CD4-positive, alpha-beta memory T cell (primary cell): ENCODE results near the gene RAP2A. TPM values are rescaled to one million over a fixed set of nuclear protein-coding genes. Genes with fewer than 3 reads are reported as not detected.

Source experiments
- CTCF ChIA-PET: fragments of 350-600 bp; sonication (Branson Sonifier 250); formaldehyde crosslinking; loops from one replicate; lab custom pipeline; 2021; ENCODE audit warnings: inconsistent platforms; ENCODE audit not compliant: partially characterized antibody; lab: Charles Lee
- POLR2A ChIA-PET: fragments of 350-600 bp; sonication (Branson Sonifier 250); formaldehyde crosslinking; loops from one replicate; lab custom pipeline; 2021; ENCODE audit not compliant: partially characterized antibody; lab: Charles Lee
- DNase-seq, 5 donors: peaks; one replicate each; pipeline versions ENCODE4 v3.0.0 to v3.0.0-alpha.2; 2020 to 2022; ENCODE audit warnings: mixed read lengths in 1 of 5
- H3K27ac ChIP-seq: one replicate; pipeline ENCODE4 v1.7.0; 2013; ENCODE audit warnings: low read depth, low read length
- H3K27me3 ChIP-seq: 2 replicates; pipeline ENCODE4 v1.7.0; 2013; ENCODE audit warnings: mild to moderate bottlenecking, low read length, moderate library complexity; ENCODE audit not compliant: insufficient read depth
- H3K36me3 ChIP-seq: 2 replicates; pipeline ENCODE4 v1.7.0; 2013; ENCODE audit warnings: mild to moderate bottlenecking, low read length, moderate library complexity; ENCODE audit not compliant: insufficient read depth
- H3K4me1 ChIP-seq: 2 replicates; pipeline ENCODE4 v1.7.0; 2013; ENCODE audit warnings: mild to moderate bottlenecking, low read length, moderate library complexity; ENCODE audit not compliant: insufficient read depth
- H3K4me3 ChIP-seq, 2 donors: one replicate each; pipeline ENCODE4 v1.7.0; 2013; ENCODE audit warnings: low read length in 2 of 2, mild to moderate bottlenecking in 1 of 2
- H3K9me3 ChIP-seq, 2 donors: one replicate each; pipeline ENCODE4 v1.7.0; 2013; ENCODE audit warnings: low read length in 2 of 2, control low read depth in 1 of 2; ENCODE audit not compliant: control insufficient read depth in 1 of 2
- H3K27ac Mint-ChIP-seq, 7 donors: one replicate each; pipeline ENCODE4 v1.8.0; 2020 to 2021; ENCODE audit warnings: mixed read lengths in 7 of 7, mild to moderate bottlenecking in 6 of 7, inconsistent platforms in 3 of 7, moderate library complexity in 3 of 7
- H3K27me3 Mint-ChIP-seq, 2 donors: one replicate each; pipeline ENCODE4 v1.8.0; 2020 to 2021; ENCODE audit warnings: mixed read lengths in 2 of 2
- H3K36me3 Mint-ChIP-seq, 2 donors: one replicate each; pipeline ENCODE4 v1.8.0; 2020 to 2021; ENCODE audit warnings: mixed read lengths in 2 of 2, inconsistent platforms in 1 of 2, mild to moderate bottlenecking in 1 of 2
- H3K4me1 Mint-ChIP-seq, 4 donors: one replicate each; pipeline ENCODE4 v1.8.0; 2020 to 2021; ENCODE audit warnings: mixed read lengths in 4 of 4, mild to moderate bottlenecking in 1 of 4
- H3K4me3 Mint-ChIP-seq, 8 donors: one replicate each; pipeline ENCODE4 v1.8.0; 2020 to 2021; ENCODE audit warnings: mixed read lengths in 8 of 8, mild to moderate bottlenecking in 7 of 8, moderate library complexity in 6 of 8, inconsistent platforms in 3 of 8
- H3K9me3 Mint-ChIP-seq, 8 donors: one replicate each; pipeline ENCODE4 v1.8.0; 2020 to 2021; ENCODE audit warnings: mixed read lengths in 8 of 8, mild to moderate bottlenecking in 5 of 8, inconsistent platforms in 3 of 8, moderate library complexity in 1 of 8
- intact Hi-C: fragments of 100-400 bp; cut with micrococcal nuclease; formaldehyde crosslinking; loops from one replicate; pipeline ENCODE4 v1.15.1; 2023
- polyA plus RNA-seq, 2 donors: library from polyadenylated mRNA; unstranded; fragments of 300-500 nt; fragmentation: Illumina TruSeq; gene quantifications; one replicate each; pipeline ENCODE4 v1.2.3, GENCODE V29; 2021
- total RNA-seq, 2 experiments: library from RNA; stranded (reverse); gene quantifications; one replicate each; pipeline ENCODE4 v1.2.3, GENCODE V29; 2021

Gene RAP2A
- total and polyA plus RNA-seq, 4 experiments from 2014 or later: 1.7 to 24.0 (median 12.7) TPM

GRCh38 chr13:97491452-97491851 is 57.5 kb downstream of the RAP2A start:
- Histone ChIP-seq H3K4me1 (no peaks in the 10 kb centered on the region), H3K9me3 (no peaks in the 10 kb centered on the region), H3K36me3 (no peaks in the 10 kb centered on the region), H3K4me3 (no peak overlapping the region), H3K27ac (no peak overlapping the region), H3K27me3 (no peaks in the 10 kb centered on the region)
- Mint-ChIP-seq H3K9me3 (peaks cover 0 to 17% (median 11%) of the 10 kb centered on the region in 8 donors), H3K36me3 (no peaks in the 10 kb centered on the region), H3K27ac (no peak overlapping the region), H3K4me1 (no peaks in the 10 kb centered on the region), H3K4me3 (no peak overlapping the region), H3K27me3 (peaks cover 3 to 6% of the 10 kb centered on the region in 2 donors)
- POLR2A ChIA-PET: no interaction called here
- no peak for DNase-seq
- CTCF ChIA-PET: no interaction called here
- intact Hi-C loops: no loop called here

GRCh38 chr13:97492257-97492656 is 58.3 kb downstream of the RAP2A start:
- intact Hi-C loops: no loop called here
- H3K9me3 ChIP-seq: no peaks in the 10 kb centered on the region
- H3K27me3 ChIP-seq: no peaks in the 10 kb centered on the region
- POLR2A ChIA-PET: no interaction called here
- DNase-seq: no peak
- Mint-ChIP-seq H3K4me1 (no peaks in the 10 kb centered on the region), H3K36me3 (no peaks in the 10 kb centered on the region), H3K27me3 (peaks cover 5 to 6% of the 10 kb centered on the region in 2 donors), H3K4me3 (no peak overlapping the region), H3K9me3 (peaks cover 0 to 17% (median 11%) of the 10 kb centered on the region in 8 donors), H3K27ac (no peak overlapping the region)
- CTCF ChIA-PET: no interaction called here
- H3K4me3 ChIP-seq: no peak overlapping the region
- no peaks in the 10 kb centered on the region for H3K4me1 ChIP-seq
- H3K36me3 ChIP-seq: no peaks in the 10 kb centered on the region
- H3K27ac ChIP-seq: no peak overlapping the region

- H3K9me3 Mint-ChIP-seq: peaks cover 0 to 17% (median 11%) of the 10 kb centered on the region in 8 donors
- no peaks in the 10 kb centered on the region for H3K9me3 ChIP-seq
- H3K36me3 Mint-ChIP-seq: no peaks in the 10 kb centered on the region
- H3K4me3 ChIP-seq: no peak overlapping the region
- intact Hi-C loops: no loop called here
- no peaks in the 10 kb centered on the region for H3K4me1 ChIP-seq
- DNase-seq: no peak
- H3K27ac Mint-ChIP-seq: no peak overlapping the region
- no peaks in the 10 kb centered on the region for H3K36me3 ChIP-seq
- POLR2A ChIA-PET: no interaction called here
- CTCF ChIA-PET: no interaction called here
- no peaks in the 10 kb centered on the region for H3K4me1 Mint-ChIP-seq
- no peak overlapping the region for H3K27ac ChIP-seq
- peaks cover 6 to 10% of the 10 kb centered on the region in 2 donors for H3K27me3 Mint-ChIP-seq
- no peak overlapping the region for H3K4me3 Mint-ChIP-seq
- no peaks in the 10 kb centered on the region for H3K27me3 ChIP-seq
Observed at GRCh38 chr13:97492684-97493371, 58.9 kb downstream of the RAP2A start.

DNA sequence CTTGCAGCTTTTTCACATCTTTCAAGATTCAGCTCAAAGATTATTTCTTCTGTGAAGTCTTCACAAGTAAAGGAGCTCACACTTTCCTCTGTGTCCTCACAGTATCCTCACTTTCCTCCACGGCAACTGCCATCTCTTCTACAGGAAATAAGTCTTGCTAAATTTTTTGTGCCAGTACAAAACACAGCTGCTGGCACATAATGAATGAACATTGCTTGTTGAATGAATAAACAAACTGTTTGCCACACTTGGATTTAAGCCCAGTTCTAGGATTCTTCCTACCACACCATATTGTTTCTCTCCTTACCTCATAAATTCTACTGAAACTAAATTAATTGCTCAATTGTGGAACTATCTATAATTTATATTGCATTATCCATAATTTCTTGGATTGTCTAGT is 59.5 kb downstream of the RAP2A start:
- H3K36me3 ChIP-seq: no peaks in the 10 kb centered on the region
- no peak overlapping the region for H3K27ac Mint-ChIP-seq
- no peaks in the 10 kb centered on the region for H3K4me1 ChIP-seq
- no peak overlapping the region for H3K4me3 ChIP-seq
- POLR2A ChIA-PET: no interaction called here
- H3K36me3 Mint-ChIP-seq: no peaks in the 10 kb centered on the region
- intact Hi-C loops: no loop called here
- H3K27me3 Mint-ChIP-seq: peaks cover 6 to 10% of the 10 kb centered on the region in 2 donors
- no peak for DNase-seq
- no peak overlapping the region for H3K27ac ChIP-seq
- no peaks in the 10 kb centered on the region for H3K27me3 ChIP-seq
- no peaks in the 10 kb centered on the region for H3K4me1 Mint-ChIP-seq
- peaks cover 0 to 17% (median 11%) of the 10 kb centered on the region in 8 donors for H3K9me3 Mint-ChIP-seq
- CTCF ChIA-PET: interaction anchor here (0.6 kb wide), 1 partner anchor 1761 kb away, joined by 3 read pairs; no protein-coding TSS in a partner anchor
- no peak overlapping the region for H3K4me3 Mint-ChIP-seq
- no peaks in the 10 kb centered on the region for H3K9me3 ChIP-seq

DNA sequence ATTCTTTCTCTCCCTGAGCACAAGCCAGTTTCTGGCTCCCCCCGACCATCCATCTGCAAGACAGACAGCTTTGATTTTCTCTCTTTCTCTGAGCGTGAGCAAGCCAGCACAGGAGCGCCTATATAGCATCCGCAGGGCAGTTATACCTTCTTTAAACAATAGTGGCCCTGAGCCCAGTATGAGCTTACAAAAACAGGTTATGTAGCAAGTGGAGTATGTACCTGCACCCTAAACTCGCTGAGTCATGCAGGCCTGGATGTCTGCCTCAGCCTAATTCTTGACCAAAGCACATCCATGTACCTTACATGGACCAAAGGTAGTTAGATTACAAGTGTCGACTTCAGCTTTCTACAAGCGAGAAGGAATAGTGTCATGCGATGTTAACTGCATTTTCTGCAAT is 61.7 kb downstream of the RAP2A start:
- CTCF ChIA-PET: no interaction called here
- Histone ChIP-seq H3K36me3 (no peaks in the 10 kb centered on the region), H3K27me3 (no peaks in the 10 kb centered on the region), H3K4me3 (no peak overlapping the region), H3K4me1 (no peaks in the 10 kb centered on the region), H3K27ac (no peak overlapping the region), H3K9me3 (no peaks in the 10 kb centered on the region)
- no peaks in the 10 kb centered on the region for H3K36me3 Mint-ChIP-seq
- no peak overlapping the region for H3K4me3 Mint-ChIP-seq
- no peak for DNase-seq
- H3K4me1 Mint-ChIP-seq: no peaks in the 10 kb centered on the region
- intact Hi-C loops: no loop called here
- POLR2A ChIA-PET: no interaction called here
- H3K27me3 Mint-ChIP-seq: peaks cover 8 to 12% of the 10 kb centered on the region in 2 donors
- H3K9me3 Mint-ChIP-seq: peaks cover 0 to 12% (median 9%) of the 10 kb centered on the region in 8 donors
- no peak overlapping the region for H3K27ac Mint-ChIP-seq

GRCh38 chr13:97496511-97496910 is 62.5 kb downstream of the RAP2A start:
- no peaks in the 10 kb centered on the region for H3K27me3 ChIP-seq
- Mint-ChIP-seq H3K9me3 (peaks cover 0 to 7% (median 3%) of the 10 kb centered on the region in 8 donors), H3K27me3 (peaks cover 8 to 12% of the 10 kb centered on the region in 2 donors), H3K36me3 (no peaks in the 10 kb centered on the region), H3K4me1 (no peaks in the 10 kb centered on the region), H3K27ac (no peak overlapping the region), H3K4me3 (no peak overlapping the region)
- intact Hi-C loops: no loop called here
- no peaks in the 10 kb centered on the region for H3K4me1 ChIP-seq
- H3K36me3 ChIP-seq: no peaks in the 10 kb centered on the region
- H3K27ac ChIP-seq: no peak overlapping the region
- H3K9me3 ChIP-seq: no peaks in the 10 kb centered on the region
- no peak for DNase-seq
- CTCF ChIA-PET: no interaction called here
- POLR2A ChIA-PET: no interaction called here
- H3K4me3 ChIP-seq: no peak overlapping the region

DNA sequence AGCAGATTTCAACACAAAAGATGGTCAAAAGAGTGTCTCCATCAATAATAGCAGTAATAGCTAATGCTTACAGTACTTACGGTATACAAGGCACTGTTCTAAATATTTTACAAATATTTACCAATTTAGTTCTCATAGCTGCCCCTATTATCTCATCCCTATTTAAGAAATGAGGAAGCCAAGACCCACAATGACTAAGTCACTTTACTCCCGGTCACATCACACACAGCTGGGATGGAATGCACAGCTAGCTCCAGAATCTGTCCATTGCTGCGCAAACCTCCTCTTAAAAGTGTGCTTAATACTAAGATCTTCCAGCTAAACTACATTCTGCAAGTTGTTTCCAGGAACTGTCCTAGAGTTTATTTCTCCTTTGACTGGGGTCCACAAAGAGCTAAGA is 63.4 kb downstream of the RAP2A start:
- intact Hi-C loops: no loop called here
- no peak for DNase-seq
- Mint-ChIP-seq H3K4me1 (no peaks in the 10 kb centered on the region), H3K36me3 (no peaks in the 10 kb centered on the region), H3K27me3 (peaks cover 8 to 15% of the 10 kb centered on the region in 2 donors), H3K9me3 (peaks cover 0 to 7% (median 2%) of the 10 kb centered on the region in 8 donors), H3K27ac (no peak overlapping the region), H3K4me3 (no peak overlapping the region)
- H3K27me3 ChIP-seq: no peaks in the 10 kb centered on the region
- no peaks in the 10 kb centered on the region for H3K36me3 ChIP-seq
- no peak overlapping the region for H3K4me3 ChIP-seq
- ChIA-PET POLR2A (no interaction called here), CTCF (no interaction called here)
- H3K4me1 ChIP-seq: no peaks in the 10 kb centered on the region
- no peak overlapping the region for H3K27ac ChIP-seq
- H3K9me3 ChIP-seq: no peaks in the 10 kb centered on the region
